ENCODE results near the gene CIT. TPM values are rescaled to one million over a fixed set of nuclear protein-coding genes. Genes with fewer than 3 reads are reported as not detected.

CIT gene
- total RNA-seq, 1 experiment from 2014 or later: 67.9 TPM

DNA sequence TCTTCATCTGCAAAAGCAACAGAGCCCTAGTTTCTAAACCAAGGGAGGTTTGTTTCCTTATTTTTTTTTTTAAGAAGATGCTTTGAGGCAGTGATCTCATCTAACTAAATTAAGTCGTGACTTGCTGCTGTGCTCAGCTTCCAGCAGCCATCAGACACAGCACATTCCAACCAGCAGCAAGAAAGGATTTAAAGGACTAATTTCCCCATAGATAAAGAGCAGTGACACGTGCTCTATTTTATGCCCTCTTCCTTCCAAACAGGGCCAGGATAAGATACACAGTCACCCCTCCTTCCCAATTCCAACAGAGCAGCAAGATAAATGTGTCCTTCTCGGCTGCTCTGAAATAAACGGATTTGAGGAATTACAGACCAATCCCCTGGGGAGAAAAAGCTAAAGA lies 127.5 kb downstream of the CIT start:
- DNase-seq (ENCODE audit: low read depth, low spot score) (no peak), ATAC-seq (no peak)
- no peak overlapping the region for H3K27ac ChIP-seq (ENCODE audit: low read length)
- no peaks in the 10 kb centered on the region for H3K27me3 ChIP-seq (ENCODE audit: control insufficient read depth, insufficient read depth, low read length)
- H3K4me1 ChIP-seq (ENCODE audit: control insufficient read depth, insufficient read depth, low read length): no peaks in the 10 kb centered on the region
- no TSS peak for BruUV-seq (replicated peaks)
- intact Hi-C loops (cut with micrococcal nuclease; ENCODE audit: unreplicated experiment) (no loop called here), in situ Hi-C loops (cut with HindIII; ENCODE audit: low pct_unique_long_range_greater_than_20kb, low sequenced_read_pairs) (no loop called here)
- H3K4me3 ChIP-seq (ENCODE audit: low read depth in 2 of 2, low read length in 2 of 2): no peak overlapping the region
- ChIA-PET CTCF (no interaction called here), POLR2A (no interaction called here)
- peaks cover 8% of the 10 kb centered on the region for H3K36me3 ChIP-seq (ENCODE audit: control insufficient read depth, insufficient read depth, low read length)
- TF ChIP-seq, protein P1, sequence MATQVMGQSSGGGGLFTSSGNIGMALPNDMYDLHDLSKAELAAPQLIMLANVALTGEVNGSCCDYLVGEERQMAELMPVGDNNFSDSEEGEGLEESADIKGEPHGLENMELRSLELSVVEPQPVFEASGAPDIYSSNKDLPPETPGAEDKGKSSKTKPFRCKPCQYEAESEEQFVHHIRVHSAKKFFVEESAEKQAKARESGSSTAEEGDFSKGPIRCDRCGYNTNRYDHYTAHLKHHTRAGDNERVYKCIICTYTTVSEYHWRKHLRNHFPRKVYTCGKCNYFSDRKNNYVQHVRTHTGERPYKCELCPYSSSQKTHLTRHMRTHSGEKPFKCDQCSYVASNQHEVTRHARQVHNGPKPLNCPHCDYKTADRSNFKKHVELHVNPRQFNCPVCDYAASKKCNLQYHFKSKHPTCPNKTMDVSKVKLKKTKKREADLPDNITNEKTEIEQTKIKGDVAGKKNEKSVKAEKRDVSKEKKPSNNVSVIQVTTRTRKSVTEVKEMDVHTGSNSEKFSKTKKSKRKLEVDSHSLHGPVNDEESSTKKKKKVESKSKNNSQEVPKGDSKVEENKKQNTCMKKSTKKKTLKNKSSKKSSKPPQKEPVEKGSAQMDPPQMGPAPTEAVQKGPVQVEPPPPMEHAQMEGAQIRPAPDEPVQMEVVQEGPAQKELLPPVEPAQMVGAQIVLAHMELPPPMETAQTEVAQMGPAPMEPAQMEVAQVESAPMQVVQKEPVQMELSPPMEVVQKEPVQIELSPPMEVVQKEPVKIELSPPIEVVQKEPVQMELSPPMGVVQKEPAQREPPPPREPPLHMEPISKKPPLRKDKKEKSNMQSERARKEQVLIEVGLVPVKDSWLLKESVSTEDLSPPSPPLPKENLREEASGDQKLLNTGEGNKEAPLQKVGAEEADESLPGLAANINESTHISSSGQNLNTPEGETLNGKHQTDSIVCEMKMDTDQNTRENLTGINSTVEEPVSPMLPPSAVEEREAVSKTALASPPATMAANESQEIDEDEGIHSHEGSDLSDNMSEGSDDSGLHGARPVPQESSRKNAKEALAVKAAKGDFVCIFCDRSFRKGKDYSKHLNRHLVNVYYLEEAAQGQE (IDR thresholded peaks at IDR 0.05; ENCODE audit: insufficient read depth in 1 of 2, low read depth in 2 of 2, low read length in 1 of 2): no peak
- TF ChIP-seq POLR2AphosphoS5 (IDR thresholded peaks at IDR 0.05; ENCODE audit: low read depth, low read length): no peak
- TF ChIP-seq, protein P2, sequence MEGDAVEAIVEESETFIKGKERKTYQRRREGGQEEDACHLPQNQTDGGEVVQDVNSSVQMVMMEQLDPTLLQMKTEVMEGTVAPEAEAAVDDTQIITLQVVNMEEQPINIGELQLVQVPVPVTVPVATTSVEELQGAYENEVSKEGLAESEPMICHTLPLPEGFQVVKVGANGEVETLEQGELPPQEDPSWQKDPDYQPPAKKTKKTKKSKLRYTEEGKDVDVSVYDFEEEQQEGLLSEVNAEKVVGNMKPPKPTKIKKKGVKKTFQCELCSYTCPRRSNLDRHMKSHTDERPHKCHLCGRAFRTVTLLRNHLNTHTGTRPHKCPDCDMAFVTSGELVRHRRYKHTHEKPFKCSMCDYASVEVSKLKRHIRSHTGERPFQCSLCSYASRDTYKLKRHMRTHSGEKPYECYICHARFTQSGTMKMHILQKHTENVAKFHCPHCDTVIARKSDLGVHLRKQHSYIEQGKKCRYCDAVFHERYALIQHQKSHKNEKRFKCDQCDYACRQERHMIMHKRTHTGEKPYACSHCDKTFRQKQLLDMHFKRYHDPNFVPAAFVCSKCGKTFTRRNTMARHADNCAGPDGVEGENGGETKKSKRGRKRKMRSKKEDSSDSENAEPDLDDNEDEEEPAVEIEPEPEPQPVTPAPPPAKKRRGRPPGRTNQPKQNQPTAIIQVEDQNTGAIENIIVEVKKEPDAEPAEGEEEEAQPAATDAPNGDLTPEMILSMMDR (IDR thresholded peaks at IDR 0.05): no peak
- no peak for TF ChIP-seq TCF7L2 (IDR thresholded peaks at IDR 0.05; ENCODE audit: low read depth, low read length)
- TF ChIP-seq SIN3A (IDR thresholded peaks at IDR 0.05; ENCODE audit: borderline replicate concordance, insufficient read depth, low read depth, low read length): no peak
- peaks cover 16% of the 10 kb centered on the region; the same call in 1 of the 2 replicates for H3K9me3 ChIP-seq (ENCODE audit: control insufficient read depth, insufficient read depth, low read depth, low read length)

DNA sequence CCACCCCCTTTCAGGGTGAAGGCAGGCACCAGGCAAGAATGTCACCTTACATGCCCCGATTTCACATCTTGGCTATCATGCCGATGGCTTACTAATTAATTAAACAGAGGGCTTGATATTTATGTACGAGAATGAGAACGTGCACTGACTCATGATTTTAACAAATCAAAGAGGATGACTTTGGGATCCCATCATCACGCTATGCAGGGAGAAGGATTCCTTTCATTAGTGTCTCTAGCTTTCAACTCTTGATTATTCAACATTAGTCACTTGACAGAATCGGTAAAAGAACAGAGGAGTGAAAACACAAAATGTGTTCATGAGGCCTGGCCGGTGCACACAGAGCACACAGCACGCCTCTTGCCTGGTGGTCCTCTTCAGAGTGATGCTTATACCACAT lies 128.6 kb downstream of the CIT start:
- TF ChIP-seq POLR2AphosphoS5 (IDR thresholded peaks at IDR 0.05; ENCODE audit: low read depth, low read length) (no peak), SIN3A (IDR thresholded peaks at IDR 0.05; ENCODE audit: borderline replicate concordance, insufficient read depth, low read depth, low read length) (no peak)
- TF ChIP-seq, protein P2 (IDR thresholded peaks at IDR 0.05): no peak
- TF ChIP-seq, protein P1 (IDR thresholded peaks at IDR 0.05; ENCODE audit: insufficient read depth in 1 of 2, low read depth in 2 of 2, low read length in 1 of 2): no peak
- POLR2A ChIA-PET: no interaction called here
- H3K36me3 ChIP-seq (ENCODE audit: control insufficient read depth, insufficient read depth, low read length): peaks cover 8% of the 10 kb centered on the region
- H3K27me3 ChIP-seq (ENCODE audit: control insufficient read depth, insufficient read depth, low read length): no peaks in the 10 kb centered on the region
- ATAC-seq: no peak
- no peaks in the 10 kb centered on the region for H3K4me1 ChIP-seq (ENCODE audit: control insufficient read depth, insufficient read depth, low read length)
- intact Hi-C loops (cut with micrococcal nuclease; ENCODE audit: unreplicated experiment): no loop called here
- BruUV-seq (replicated peaks): no TSS peak
- H3K9me3 ChIP-seq (ENCODE audit: control insufficient read depth, insufficient read depth, low read depth, low read length): peaks cover 16% of the 10 kb centered on the region; the same call in 1 of the 2 replicates
- DNase-seq (ENCODE audit: low read depth, low spot score): no peak
- no peak overlapping the region for H3K4me3 ChIP-seq (ENCODE audit: low read depth in 2 of 2, low read length in 2 of 2)
- in situ Hi-C loops (cut with HindIII; ENCODE audit: low pct_unique_long_range_greater_than_20kb, low sequenced_read_pairs): no loop called here
- H3K27ac ChIP-seq (ENCODE audit: low read length): no peak overlapping the region
- CTCF ChIA-PET: no interaction called here
